KOPT-K1 (cell line): ENCODE results near the gene ZNF223.

Experiments used
- H3K27ac ChIP-seq: fragments of 200-600 bp; sonication (generic); 2 replicates; pipeline ENCODE4 v1.5.1; 2016; ENCODE audit warnings: antibody characterized with exemption, mild to moderate bottlenecking, low read depth, low read length; ENCODE audit not compliant: poor library complexity, severe bottlenecking
- H3K36me3 ChIP-seq: fragments of 200-600 bp; sonication (generic); 2 replicates; pipeline ENCODE4 v1.5.1; 2017; ENCODE audit warnings: antibody characterized with exemption, mild to moderate bottlenecking, low read length, moderate library complexity; ENCODE audit not compliant: insufficient read depth
- H3K9me3 ChIP-seq: fragments of 200-600 bp; sonication (generic); 2 replicates; pipeline ENCODE4 v1.5.1; 2017; ENCODE audit warnings: antibody characterized with exemption, low read length, mild to moderate bottlenecking; ENCODE audit not compliant: insufficient read depth, poor library complexity, severe bottlenecking

The ZNF223 gene

DNA sequence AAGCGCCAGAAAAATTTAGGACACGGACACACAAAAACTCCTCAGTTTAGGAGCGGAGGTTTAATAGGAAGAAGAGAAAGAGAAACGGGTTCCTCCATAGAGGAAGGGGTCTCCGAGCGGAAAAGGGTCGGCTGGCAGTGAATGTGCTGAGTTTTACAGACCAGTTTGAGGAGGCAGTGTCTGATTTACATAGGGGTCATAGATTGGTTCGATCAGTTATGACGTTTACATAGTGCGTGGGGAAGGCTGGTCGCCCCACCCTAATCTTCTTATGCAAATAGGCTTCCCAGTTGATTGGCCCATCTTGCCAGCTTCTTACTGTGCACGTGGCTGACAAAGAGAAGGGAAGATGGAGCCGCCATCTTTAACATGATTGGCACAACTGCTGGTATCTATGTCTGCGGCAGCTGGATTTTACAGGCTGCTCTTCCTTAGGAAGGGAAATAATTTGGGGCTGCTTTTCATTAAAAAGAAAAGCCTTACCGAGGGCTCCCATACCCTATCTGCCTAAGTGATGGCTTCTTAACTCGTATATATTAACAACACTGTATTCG, 60.2 kb downstream of the ZNF223 start:
- Histone ChIP-seq H3K36me3 (peaks cover 22% of the 10 kb centered on the region), H3K9me3 (peaks cover 21% of the 10 kb centered on the region), H3K27ac (no peak overlapping the region)

DNA sequence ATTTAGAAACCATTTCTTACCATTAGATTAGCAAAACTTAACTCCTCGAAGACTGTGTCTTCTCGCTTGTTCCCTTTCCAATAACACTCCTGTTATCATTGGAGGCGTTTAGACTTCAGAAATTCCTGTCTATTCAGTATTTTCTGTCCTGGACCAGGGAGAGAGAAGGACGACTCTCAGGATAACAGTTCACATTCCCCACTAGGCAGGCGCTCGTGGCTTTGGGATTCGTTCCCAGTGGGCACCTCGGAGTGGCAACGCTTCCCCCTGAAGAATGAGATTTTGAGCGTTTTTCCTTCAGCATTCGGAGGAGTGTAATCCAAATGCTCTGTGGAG, 60.9 kb downstream of the ZNF223 start:
- Histone ChIP-seq H3K36me3 (peaks cover 18% of the 10 kb centered on the region), H3K27ac (peak overlapping the region; percentile 60), H3K9me3 (peaks cover 14% of the 10 kb centered on the region)

DNA sequence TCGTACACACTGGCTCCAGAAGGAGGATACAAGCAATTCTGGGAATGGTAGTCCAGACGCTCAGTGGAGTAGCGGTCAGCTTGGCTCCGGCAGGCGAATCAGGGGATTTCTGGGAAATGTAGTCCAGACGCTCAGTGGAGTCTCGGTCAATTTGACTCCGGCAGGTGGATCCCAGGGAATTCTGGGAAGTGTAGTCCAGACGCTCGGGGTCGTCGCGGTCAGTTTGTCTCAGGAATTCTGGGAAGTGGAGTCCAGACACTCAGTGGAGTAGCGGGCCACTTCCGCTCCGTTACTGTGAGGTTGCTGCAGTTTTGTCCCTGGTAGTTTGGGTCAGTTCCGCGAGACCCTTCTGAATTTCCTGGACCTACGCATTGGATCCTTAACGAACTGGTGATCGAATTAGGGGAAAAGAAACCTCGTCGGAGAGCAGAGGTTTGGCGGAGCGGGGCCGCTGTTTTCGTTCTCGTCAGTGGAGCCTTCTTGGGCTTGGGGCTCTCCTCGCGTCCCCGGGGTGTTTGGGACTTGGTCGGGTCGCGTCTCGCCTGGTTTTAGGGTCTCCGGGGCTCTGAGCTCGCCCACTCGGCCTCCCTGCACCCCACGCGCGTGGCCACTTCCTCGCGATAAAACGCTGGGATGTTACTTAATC, 61.4 kb downstream of the ZNF223 start, which contains the start of gene ZNF225:
Gene ZNF225 (plus strand): TSS at position 262 of the 646 bp plus-strand sequence. CDS start 2,429 bp downstream, outside the sequence.
- H3K9me3 ChIP-seq = peaks cover 9% of the 10 kb centered on the region
- H3K27ac ChIP-seq = peak within 1 kb of the TSS; percentile 60
- peaks cover 17% of the 10 kb centered on the region for H3K36me3 ChIP-seq

DNA sequence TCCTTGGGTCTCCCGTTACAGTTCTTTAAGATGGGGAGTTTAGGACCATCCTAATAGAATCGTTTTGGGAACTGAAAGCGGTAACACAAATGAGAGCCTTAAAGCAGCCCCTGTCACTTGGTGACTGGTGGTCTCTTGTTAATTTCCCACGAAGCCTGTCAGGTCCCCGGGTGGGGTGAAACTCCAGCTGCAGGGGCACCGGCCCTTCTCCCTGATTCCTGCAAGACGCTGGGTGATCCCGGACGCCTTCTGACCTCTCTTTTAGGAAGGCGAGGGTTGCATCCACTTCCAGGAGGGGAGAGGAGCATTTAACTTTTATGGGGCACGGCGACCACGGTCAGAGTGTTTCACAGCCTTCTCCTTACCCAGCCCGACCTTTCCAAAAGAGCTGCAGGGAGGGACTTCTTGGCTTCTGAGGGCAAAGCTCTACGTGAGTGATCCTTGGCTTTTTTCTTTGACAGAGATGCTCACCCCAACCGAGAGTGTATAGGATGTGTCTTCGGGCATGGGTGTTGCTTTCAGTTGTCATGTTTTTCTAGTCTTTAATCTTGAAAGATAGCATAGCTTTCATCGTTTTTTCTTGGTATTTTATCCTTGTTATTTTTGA, 62.1 kb downstream of the ZNF223 start:
- Histone ChIP-seq H3K36me3 (peaks cover 19% of the 10 kb centered on the region), H3K27ac (peak overlapping the region; percentile 60), H3K9me3 (peaks cover 4% of the 10 kb centered on the region)
